SU-DHL-6 (cell line): Measurements from ENCODE around the gene CAB39.

Source experiments
- H2AFZ ChIP-seq: fragments of 200-600 bp; sonication (generic); 2 replicates; pipeline ENCODE4 v1.6.1; 2014; ENCODE audit warnings: low read depth, mild to moderate bottlenecking, moderate library complexity, mixed read lengths, antibody characterized with exemption, low read length; ENCODE audit not compliant: severe bottlenecking
- H3F3A ChIP-seq: fragments of 200-600 bp; shearing (Covaris generic); 2 replicates; pipeline ENCODE4 v1.6.0; 2016; ENCODE audit warnings: antibody characterized with exemption, mild to moderate bottlenecking; ENCODE audit not compliant: insufficient read depth
- H3K27ac ChIP-seq: fragments of 200-600 bp; sonication (generic); 2 replicates; pipeline ENCODE4 v1.5.1; 2016; ENCODE audit warnings: low read depth, mild to moderate bottlenecking, low read length, moderate library complexity, mixed read lengths
- H3K27me3 ChIP-seq: fragments of 200-600 bp; sonication (generic), shearing (Covaris generic); 2 replicates; pipeline ENCODE4 v1.6.0; 2014; ENCODE audit warnings: mild to moderate bottlenecking, low read length
- H3K36me3 ChIP-seq: fragments of 200-600 bp; sonication (generic); 2 replicates; pipeline ENCODE4 v1.6.1; 2014; ENCODE audit warnings: mild to moderate bottlenecking, low read length, mixed read lengths
- H3K4me2 ChIP-seq: fragments of 300-600, 200-600 bp; shearing (Covaris generic), sonication (generic); 2 replicates; pipeline ENCODE4 v1.6.0; 2014; ENCODE audit warnings: low read length, low read depth, mild to moderate bottlenecking; ENCODE audit not compliant: poor library complexity, severe bottlenecking
- H3K4me3 ChIP-seq: fragments of 200-600 bp; sonication (generic); 2 replicates; pipeline ENCODE4 v1.5.1; 2014; ENCODE audit warnings: antibody characterized with exemption, low read length, mild to moderate bottlenecking, mixed read lengths; ENCODE audit not compliant: insufficient read depth, poor library complexity, severe bottlenecking
- H3K79me2 ChIP-seq: fragments of 200-600 bp; sonication (generic); 2 replicates; pipeline ENCODE4 v1.6.1; 2014; ENCODE audit warnings: mild to moderate bottlenecking, low read length, moderate library complexity; ENCODE audit not compliant: insufficient read depth
- H3K9ac ChIP-seq: fragments of 200-600 bp; sonication (generic); 2 replicates; pipeline ENCODE4 v1.7.0; 2014; ENCODE audit warnings: mild to moderate bottlenecking, low read length
- H3K9me2 ChIP-seq: fragments of 200-600 bp; sonication (generic); replicated peaks from 2 replicates; pipeline ENCODE4 v1.6.1; 2014; ENCODE audit warnings: low read length; ENCODE audit not compliant: insufficient read depth
- H3K9me3 ChIP-seq: fragments of 200-600 bp; sonication (generic); 2 replicates; pipeline ENCODE4 v1.6.1; 2014; ENCODE audit warnings: low read length, mixed read lengths; ENCODE audit not compliant: insufficient read depth
- H4K20me1 ChIP-seq: fragments of 200-600 bp; sonication (generic); 2 replicates; pipeline ENCODE4 v1.6.1; 2014; ENCODE audit warnings: low read depth, mild to moderate bottlenecking, antibody characterized with exemption, low read length, moderate library complexity, mixed read lengths
- EZH2phosphoT487 ChIP-seq: fragments of 200-600 bp; sonication (generic), shearing (Covaris generic); conservative IDR thresholded peaks from 2 replicates; pipeline ENCODE4 v1.6.1; 2018; ENCODE audit warnings: mild to moderate bottlenecking, antibody characterized with exemption, low read length, moderate library complexity, mixed read lengths
- TF ChIP-seq, protein P1 (sequence below): fragments of 200-600 bp; sonication (generic); IDR thresholded peaks from one replicate; pipeline ENCODE4 v1.5.1; 2017; ENCODE audit warnings: antibody characterized with exemption, mild to moderate bottlenecking, low read length, moderate library complexity; ENCODE audit not compliant: insufficient read depth, poor library complexity, severe bottlenecking

CAB39 gene

DNA sequence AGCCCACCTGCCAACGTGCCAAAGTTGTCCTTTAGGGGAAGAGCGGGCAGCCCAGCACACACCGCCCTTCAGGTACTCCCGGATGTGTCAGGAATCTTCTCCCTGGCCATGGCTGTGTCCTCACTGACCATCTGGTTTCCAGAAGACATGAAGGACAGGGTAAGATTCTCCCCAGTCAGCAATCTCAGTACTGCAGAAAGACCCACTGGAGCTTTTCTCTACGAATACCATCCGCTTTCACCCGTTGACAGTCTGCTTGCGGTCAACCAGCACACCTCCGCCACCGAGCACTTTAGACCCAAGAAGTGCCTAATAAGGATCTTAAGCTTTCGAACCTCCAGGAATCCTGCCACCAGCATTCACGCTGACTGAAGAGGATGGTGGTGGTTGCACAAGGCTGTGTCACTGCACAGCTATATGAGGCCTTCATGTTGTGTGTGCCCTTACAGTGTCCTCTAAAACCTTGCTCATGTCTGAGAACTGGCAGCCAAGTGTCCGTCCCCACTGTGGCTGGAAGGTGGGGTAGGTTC is 109.4 kb downstream of the CAB39 start:
- H2AFZ ChIP-seq, result no peak overlapping the region
- H3K36me3 ChIP-seq, result peaks cover 8% of the 10 kb centered on the region; the same call in 1 of the 2 replicates
- H3K79me2 ChIP-seq, result no peaks in the 10 kb centered on the region
- H3K27ac ChIP-seq, result no peak overlapping the region
- no peak overlapping the region for H3K4me3 ChIP-seq
- no peak overlapping the region for H3K4me2 ChIP-seq
- H3K9me3 ChIP-seq, result no peaks in the 10 kb centered on the region
- no peaks in the 10 kb centered on the region for H3K9me2 ChIP-seq
- TF ChIP-seq EZH2phosphoT487, result no peak
- TF ChIP-seq, protein P1, sequence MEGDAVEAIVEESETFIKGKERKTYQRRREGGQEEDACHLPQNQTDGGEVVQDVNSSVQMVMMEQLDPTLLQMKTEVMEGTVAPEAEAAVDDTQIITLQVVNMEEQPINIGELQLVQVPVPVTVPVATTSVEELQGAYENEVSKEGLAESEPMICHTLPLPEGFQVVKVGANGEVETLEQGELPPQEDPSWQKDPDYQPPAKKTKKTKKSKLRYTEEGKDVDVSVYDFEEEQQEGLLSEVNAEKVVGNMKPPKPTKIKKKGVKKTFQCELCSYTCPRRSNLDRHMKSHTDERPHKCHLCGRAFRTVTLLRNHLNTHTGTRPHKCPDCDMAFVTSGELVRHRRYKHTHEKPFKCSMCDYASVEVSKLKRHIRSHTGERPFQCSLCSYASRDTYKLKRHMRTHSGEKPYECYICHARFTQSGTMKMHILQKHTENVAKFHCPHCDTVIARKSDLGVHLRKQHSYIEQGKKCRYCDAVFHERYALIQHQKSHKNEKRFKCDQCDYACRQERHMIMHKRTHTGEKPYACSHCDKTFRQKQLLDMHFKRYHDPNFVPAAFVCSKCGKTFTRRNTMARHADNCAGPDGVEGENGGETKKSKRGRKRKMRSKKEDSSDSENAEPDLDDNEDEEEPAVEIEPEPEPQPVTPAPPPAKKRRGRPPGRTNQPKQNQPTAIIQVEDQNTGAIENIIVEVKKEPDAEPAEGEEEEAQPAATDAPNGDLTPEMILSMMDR, result no peak
- H3K9ac ChIP-seq, result no peak overlapping the region
- H3K27me3 ChIP-seq, result no peaks in the 10 kb centered on the region
- no peaks in the 10 kb centered on the region for H4K20me1 ChIP-seq
- H3F3A ChIP-seq, result no peaks in the 10 kb centered on the region

- Histone ChIP-seq H3F3A (no peaks in the 10 kb centered on the region), H3K9ac (no peak overlapping the region), H3K36me3 (0 out of 2 replicates have a peak, but pooled peaks cover 3% of the 10 kb centered on the region), H3K79me2 (no peaks in the 10 kb centered on the region), H4K20me1 (no peaks in the 10 kb centered on the region), H3K4me2 (no peak overlapping the region), H3K4me3 (no peak overlapping the region), H3K27ac (no peak overlapping the region), H3K9me3 (no peaks in the 10 kb centered on the region), H2AFZ (no peak overlapping the region), H3K27me3 (no peaks in the 10 kb centered on the region), H3K9me2 (no peaks in the 10 kb centered on the region)
- TF ChIP-seq, protein P1, result no peak
- no peak for TF ChIP-seq EZH2phosphoT487
These were observed 110.8 kb downstream of the CAB39 start for GRCh38 chr2:230823264-230823964.

GRCh38 chr2:230824406-230824978 is 111.8 kb downstream of the CAB39 start:
- H4K20me1 ChIP-seq, result no peaks in the 10 kb centered on the region
- TF ChIP-seq, protein P1, result peak; percentile 58
- TF ChIP-seq EZH2phosphoT487, result no peak
- no peak overlapping the region for H2AFZ ChIP-seq
- no peaks in the 10 kb centered on the region for H3F3A ChIP-seq
- no peaks in the 10 kb centered on the region for H3K36me3 ChIP-seq
- no peak overlapping the region for H3K27ac ChIP-seq
- H3K79me2 ChIP-seq, result no peaks in the 10 kb centered on the region
- no peak overlapping the region for H3K4me3 ChIP-seq
- no peaks in the 10 kb centered on the region for H3K9me3 ChIP-seq
- no peaks in the 10 kb centered on the region for H3K9me2 ChIP-seq
- H3K9ac ChIP-seq, result no peak overlapping the region
- no peak overlapping the region for H3K4me2 ChIP-seq
- no peaks in the 10 kb centered on the region for H3K27me3 ChIP-seq
